Panc1 (cell line): ENCODE measurements around the gene ACTN3.

Source experiments
- CTCF ChIP-seq: fragments of 450-650 bp; IDR thresholded peaks from 2 replicates; pipeline ENCODE4 v1.5.1; 2017; ENCODE audit warnings: mild to moderate bottlenecking
- REST ChIP-seq, 2 experiments: IDR thresholded peaks; 2 replicates each; pipeline ENCODE4 v1.6.1; 2011 to 2012; ENCODE audit warnings: low read depth in 2 of 2, control low read depth in 1 of 2, low read length in 1 of 2, mild to moderate bottlenecking in 1 of 2, moderate library complexity in 1 of 2; ENCODE audit not compliant: insufficient read depth in 1 of 2
- SIN3A ChIP-seq: IDR thresholded peaks from 2 replicates; pipeline ENCODE4 v1.6.1; 2012; ENCODE audit warnings: low read depth, mild to moderate bottlenecking, low read length, moderate library complexity, borderline replicate concordance; ENCODE audit not compliant: insufficient read depth

GRCh38 chr11:66497206-66497605 lies 49.5 kb upstream of the ACTN3 start:
- no peak for TF ChIP-seq REST (IDR thresholded peaks at IDR 0.05; ENCODE audit: insufficient read depth in 1 of 2, low read depth in 2 of 2, low read length in 1 of 2)
- TF ChIP-seq CTCF, result no peak
- TF ChIP-seq SIN3A, result no peak
